ENCODE data around the gene ZMYM4.

ZMYM4 gene

DNA sequence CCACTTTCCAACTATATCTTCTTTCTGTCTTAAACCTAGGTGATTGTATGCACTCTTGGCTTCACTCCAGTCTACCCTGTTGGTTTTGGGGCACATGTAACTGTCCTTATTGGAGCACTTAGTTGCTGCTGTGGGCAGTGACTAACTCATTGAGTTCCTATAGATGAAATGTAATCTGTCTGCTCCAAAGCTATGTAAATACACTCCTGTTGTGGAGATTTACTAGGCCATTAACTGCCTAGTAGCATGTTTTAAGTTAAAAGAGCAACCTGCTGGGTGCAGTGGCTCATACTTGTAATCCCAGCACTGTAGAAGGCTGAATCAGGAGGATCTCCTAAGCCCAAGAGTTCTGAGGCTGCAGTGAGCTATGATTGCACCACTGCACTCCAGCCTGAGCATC is 137.6 kb downstream of the ZMYM4 start:
- TF ChIP-seq FOXM1 (IDR thresholded peaks at IDR 0.05; ENCODE audit: borderline replicate concordance, low read depth) (no peak), TCF12 (IDR thresholded peaks at IDR 0.05; ENCODE audit: low read depth) (no peak), YY1 (IDR thresholded peaks at IDR 0.05; ENCODE audit: low read depth) (no peak), CREB1 (IDR thresholded peaks at IDR 0.05; ENCODE audit: low read depth) (no peak), ZBTB7A (IDR thresholded peaks at IDR 0.05; ENCODE audit: low read depth) (no peak), EP300 (IDR thresholded peaks at IDR 0.05; ENCODE audit: borderline replicate concordance) (no peak), TEAD4 (IDR thresholded peaks at IDR 0.05) (no peak), EGR1 (IDR thresholded peaks at IDR 0.05) (no peak), RAD21 (IDR thresholded peaks at IDR 0.05; ENCODE audit: low read depth) (no peak), CEBPB (IDR thresholded peaks at IDR 0.05) (no peak), TAF1 (IDR thresholded peaks at IDR 0.05; ENCODE audit: low read depth) (no peak), NFIC (IDR thresholded peaks at IDR 0.05) (no peak)
- TF ChIP-seq, protein P1, sequence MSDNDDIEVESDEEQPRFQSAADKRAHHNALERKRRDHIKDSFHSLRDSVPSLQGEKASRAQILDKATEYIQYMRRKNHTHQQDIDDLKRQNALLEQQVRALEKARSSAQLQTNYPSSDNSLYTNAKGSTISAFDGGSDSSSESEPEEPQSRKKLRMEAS (IDR thresholded peaks at IDR 0.05), result no peak
- TF ChIP-seq, protein P2, sequence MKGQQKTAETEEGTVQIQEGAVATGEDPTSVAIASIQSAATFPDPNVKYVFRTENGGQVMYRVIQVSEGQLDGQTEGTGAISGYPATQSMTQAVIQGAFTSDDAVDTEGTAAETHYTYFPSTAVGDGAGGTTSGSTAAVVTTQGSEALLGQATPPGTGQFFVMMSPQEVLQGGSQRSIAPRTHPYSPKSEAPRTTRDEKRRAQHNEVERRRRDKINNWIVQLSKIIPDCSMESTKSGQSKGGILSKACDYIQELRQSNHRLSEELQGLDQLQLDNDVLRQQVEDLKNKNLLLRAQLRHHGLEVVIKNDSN (IDR thresholded peaks at IDR 0.05), result no peak
- TF ChIP-seq, protein P3, sequence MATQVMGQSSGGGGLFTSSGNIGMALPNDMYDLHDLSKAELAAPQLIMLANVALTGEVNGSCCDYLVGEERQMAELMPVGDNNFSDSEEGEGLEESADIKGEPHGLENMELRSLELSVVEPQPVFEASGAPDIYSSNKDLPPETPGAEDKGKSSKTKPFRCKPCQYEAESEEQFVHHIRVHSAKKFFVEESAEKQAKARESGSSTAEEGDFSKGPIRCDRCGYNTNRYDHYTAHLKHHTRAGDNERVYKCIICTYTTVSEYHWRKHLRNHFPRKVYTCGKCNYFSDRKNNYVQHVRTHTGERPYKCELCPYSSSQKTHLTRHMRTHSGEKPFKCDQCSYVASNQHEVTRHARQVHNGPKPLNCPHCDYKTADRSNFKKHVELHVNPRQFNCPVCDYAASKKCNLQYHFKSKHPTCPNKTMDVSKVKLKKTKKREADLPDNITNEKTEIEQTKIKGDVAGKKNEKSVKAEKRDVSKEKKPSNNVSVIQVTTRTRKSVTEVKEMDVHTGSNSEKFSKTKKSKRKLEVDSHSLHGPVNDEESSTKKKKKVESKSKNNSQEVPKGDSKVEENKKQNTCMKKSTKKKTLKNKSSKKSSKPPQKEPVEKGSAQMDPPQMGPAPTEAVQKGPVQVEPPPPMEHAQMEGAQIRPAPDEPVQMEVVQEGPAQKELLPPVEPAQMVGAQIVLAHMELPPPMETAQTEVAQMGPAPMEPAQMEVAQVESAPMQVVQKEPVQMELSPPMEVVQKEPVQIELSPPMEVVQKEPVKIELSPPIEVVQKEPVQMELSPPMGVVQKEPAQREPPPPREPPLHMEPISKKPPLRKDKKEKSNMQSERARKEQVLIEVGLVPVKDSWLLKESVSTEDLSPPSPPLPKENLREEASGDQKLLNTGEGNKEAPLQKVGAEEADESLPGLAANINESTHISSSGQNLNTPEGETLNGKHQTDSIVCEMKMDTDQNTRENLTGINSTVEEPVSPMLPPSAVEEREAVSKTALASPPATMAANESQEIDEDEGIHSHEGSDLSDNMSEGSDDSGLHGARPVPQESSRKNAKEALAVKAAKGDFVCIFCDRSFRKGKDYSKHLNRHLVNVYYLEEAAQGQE (IDR thresholded peaks at IDR 0.05; ENCODE audit: low read depth), result no peak

GRCh38 chr1:35407743-35408142 is 139.2 kb downstream of the ZMYM4 start:
- TF ChIP-seq EP300 (IDR thresholded peaks at IDR 0.05; ENCODE audit: borderline replicate concordance) (no peak), CEBPB (IDR thresholded peaks at IDR 0.05) (no peak), FOXM1 (IDR thresholded peaks at IDR 0.05; ENCODE audit: borderline replicate concordance, low read depth) (no peak), NFIC (IDR thresholded peaks at IDR 0.05) (no peak), EGR1 (IDR thresholded peaks at IDR 0.05) (no peak)

- TF ChIP-seq CREB1 (IDR thresholded peaks at IDR 0.05; ENCODE audit: low read depth) (no peak), EGR1 (IDR thresholded peaks at IDR 0.05) (no peak), NFIC (IDR thresholded peaks at IDR 0.05) (no peak), TAF1 (IDR thresholded peaks at IDR 0.05; ENCODE audit: low read depth) (no peak), RAD21 (IDR thresholded peaks at IDR 0.05; ENCODE audit: low read depth) (no peak), YY1 (IDR thresholded peaks at IDR 0.05; ENCODE audit: low read depth) (no peak), CEBPB (IDR thresholded peaks at IDR 0.05) (no peak), TCF12 (IDR thresholded peaks at IDR 0.05; ENCODE audit: low read depth) (no peak), ZBTB7A (IDR thresholded peaks at IDR 0.05; ENCODE audit: low read depth) (no peak), EP300 (IDR thresholded peaks at IDR 0.05; ENCODE audit: borderline replicate concordance) (no peak)
- TF ChIP-seq, protein P3 (IDR thresholded peaks at IDR 0.05; ENCODE audit: low read depth), result no peak
- TF ChIP-seq, protein P1 (IDR thresholded peaks at IDR 0.05), result no peak
Observed at GRCh38 chr1:35408925-35409324, 140.4 kb downstream of the ZMYM4 start.

GRCh38 chr1:35426097-35426586 is 157.6 kb downstream of the ZMYM4 start:
- no peak for TF ChIP-seq EP300 (IDR thresholded peaks at IDR 0.05; ENCODE audit: borderline replicate concordance)
- TF ChIP-seq, protein P3 (IDR thresholded peaks at IDR 0.05; ENCODE audit: low read depth), result no peak
- TF ChIP-seq, protein P1 (IDR thresholded peaks at IDR 0.05), result no peak
- no peak for TF ChIP-seq EGR1 (IDR thresholded peaks at IDR 0.05)
- TF ChIP-seq RAD21 (IDR thresholded peaks at IDR 0.05; ENCODE audit: low read depth), result no peak
- no peak for TF ChIP-seq TAF1 (IDR thresholded peaks at IDR 0.05; ENCODE audit: low read depth)
- TF ChIP-seq YY1 (IDR thresholded peaks at IDR 0.05; ENCODE audit: low read depth), result no peak
- no peak for TF ChIP-seq TEAD4 (IDR thresholded peaks at IDR 0.05)
- TF ChIP-seq NFIC (IDR thresholded peaks at IDR 0.05), result no peak

DNA sequence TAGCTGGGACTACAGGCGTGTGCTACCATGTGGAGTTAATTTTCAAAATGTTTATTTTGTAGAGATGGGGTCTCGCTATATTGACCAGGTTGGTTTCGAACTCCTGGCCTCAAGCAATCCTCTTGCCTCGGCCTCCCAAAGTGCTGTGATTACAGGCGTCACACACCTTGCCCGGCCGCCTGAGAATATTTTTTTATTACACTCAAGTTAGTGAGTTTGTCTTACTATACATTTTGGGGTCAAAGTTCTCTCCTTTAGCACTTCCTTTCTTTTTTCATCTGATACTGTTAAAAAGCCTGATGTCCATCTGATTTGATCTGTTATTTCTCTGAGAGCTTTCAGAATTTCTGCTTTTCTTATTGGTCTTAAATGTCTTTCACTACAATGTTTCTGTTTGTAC is 159.9 kb downstream of the ZMYM4 start:
- TF ChIP-seq NFIC (IDR thresholded peaks at IDR 0.05) (no peak), ZBTB7A (IDR thresholded peaks at IDR 0.05; ENCODE audit: low read depth) (no peak), FOXM1 (IDR thresholded peaks at IDR 0.05; ENCODE audit: borderline replicate concordance, low read depth) (no peak), TEAD4 (IDR thresholded peaks at IDR 0.05) (no peak)
- TF ChIP-seq, protein P1 (IDR thresholded peaks at IDR 0.05), result no peak
- TF ChIP-seq, protein P3 (IDR thresholded peaks at IDR 0.05; ENCODE audit: low read depth), result no peak
- TF ChIP-seq, protein P2 (IDR thresholded peaks at IDR 0.05), result no peak

Data from Ishikawa (cell line).